ENCODE results near the gene AGRP.

AGRP gene

DNA sequence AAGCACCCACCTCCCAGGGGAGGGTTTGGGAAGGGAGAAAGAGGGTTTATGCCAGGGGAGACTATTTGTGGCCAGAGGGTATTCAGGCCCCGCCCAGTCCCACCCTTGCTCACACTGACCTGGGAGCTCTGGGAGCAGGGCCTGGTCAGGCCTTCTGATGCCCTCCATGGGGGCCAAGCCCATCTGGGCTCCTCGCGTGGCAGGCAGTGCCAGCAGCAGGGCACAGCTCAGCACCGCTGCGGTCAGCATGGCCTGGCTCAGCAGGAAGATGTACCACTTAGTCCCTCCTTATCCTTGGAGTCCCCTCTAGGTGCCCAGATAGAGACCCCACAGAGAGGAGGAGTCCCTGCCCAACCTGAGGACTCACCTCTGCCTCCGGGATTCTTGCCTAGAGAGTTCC lies at the start of gene AGRP:
Gene AGRP, minus strand, starts transcription at position 398 of the 400 bp plus-strand sequence. Its CDS starts 149 bp downstream, at position 249.
- H3K27me3 ChIP-seq (ENCODE audit: control insufficient read depth, insufficient read depth, low read length): peaks cover 20% of the 10 kb centered on the region
- no peak within 1 kb of the TSS for H3K4me3 ChIP-seq (ENCODE audit: low read depth, low read length)
- no peak within 1 kb of the TSS for H3K9ac ChIP-seq (ENCODE audit: low read depth, low read length)
- H3K27ac ChIP-seq (ENCODE audit: low read depth, low read length): no peak within 1 kb of the TSS
- no peaks in the 10 kb centered on the region for H3K9me3 ChIP-seq (ENCODE audit: control insufficient read depth, insufficient read depth, low read length)
- no peaks in the 10 kb centered on the region for H3K36me3 ChIP-seq (ENCODE audit: control insufficient read depth, insufficient read depth, low read length)
- H3K4me1 ChIP-seq (ENCODE audit: control insufficient read depth, insufficient read depth, low read length): peaks cover 9% of the 10 kb centered on the region

- Histone ChIP-seq H3K36me3 (ENCODE audit: control insufficient read depth, insufficient read depth, low read length) (no peaks in the 10 kb centered on the region), H3K4me1 (ENCODE audit: control insufficient read depth, insufficient read depth, low read length) (peaks cover 6% of the 10 kb centered on the region), H3K4me3 (ENCODE audit: low read depth, low read length) (no peak overlapping the region), H3K27ac (ENCODE audit: low read depth, low read length) (no peak overlapping the region), H3K9me3 (ENCODE audit: control insufficient read depth, insufficient read depth, low read length) (no peaks in the 10 kb centered on the region), H3K9ac (ENCODE audit: low read depth, low read length) (no peak overlapping the region), H3K27me3 (ENCODE audit: control insufficient read depth, insufficient read depth, low read length) (peaks cover 96% of the 10 kb centered on the region)
Measured at GRCh38 chr16:67531247-67531646, 47.9 kb upstream of the AGRP start.

DNA sequence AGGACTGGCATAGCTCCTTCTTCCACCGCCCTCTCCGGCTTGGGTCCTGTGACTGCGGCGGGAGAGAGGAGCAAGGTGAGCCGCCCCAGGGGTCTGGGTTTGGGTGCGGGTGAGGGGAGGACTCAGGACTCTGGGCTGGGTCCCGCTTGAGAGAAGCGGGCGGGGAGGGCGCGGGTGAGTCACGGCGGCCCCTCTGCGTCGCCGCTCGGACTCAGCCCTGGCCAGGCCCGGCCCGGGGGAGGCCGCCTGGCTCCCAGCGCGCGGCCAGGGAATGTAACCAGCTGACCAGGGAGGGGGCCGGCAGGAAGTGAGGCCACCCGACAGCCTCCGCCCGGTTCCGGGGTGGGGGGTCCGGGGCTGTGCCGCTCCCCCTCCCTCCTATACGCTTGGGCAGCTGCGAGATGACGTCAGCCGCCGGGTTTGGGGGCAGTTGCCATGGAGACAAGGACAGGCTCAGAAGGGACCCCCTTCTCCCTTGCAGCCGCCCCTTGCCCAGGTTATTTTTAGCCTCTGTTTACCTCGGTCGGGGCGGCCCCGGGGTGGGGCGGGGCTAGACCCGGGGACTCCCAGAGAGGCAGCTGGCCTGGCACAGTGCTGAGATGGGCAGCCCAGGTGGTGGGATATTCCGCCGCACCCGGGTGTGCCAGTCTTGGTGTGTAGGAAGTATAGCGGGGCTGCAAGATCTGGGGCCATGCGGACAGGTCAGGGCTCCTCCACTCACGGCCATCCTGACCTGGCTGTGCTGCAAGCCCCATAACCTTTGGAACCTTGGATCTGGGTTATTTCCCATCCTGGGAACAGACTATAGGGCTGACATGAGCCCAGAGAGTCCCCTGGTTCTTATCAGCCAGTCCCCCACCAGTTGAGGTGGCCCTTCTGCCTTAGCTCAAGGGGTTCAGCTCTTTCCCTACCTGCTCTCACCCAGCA lies 46.9 kb upstream of the AGRP start:
- Histone ChIP-seq H3K9ac (ENCODE audit: low read depth, low read length) (no peak overlapping the region), H3K27me3 (ENCODE audit: control insufficient read depth, insufficient read depth, low read length) (peaks cover 96% of the 10 kb centered on the region), H3K4me1 (ENCODE audit: control insufficient read depth, insufficient read depth, low read length) (peaks cover 6% of the 10 kb centered on the region)

GRCh38 chr16:67529582-67530012 lies 46.2 kb upstream of the AGRP start:
- Histone ChIP-seq H3K9me3 (ENCODE audit: control insufficient read depth, insufficient read depth, low read length) (no peaks in the 10 kb centered on the region), H3K4me3 (ENCODE audit: low read depth, low read length) (peak overlapping the region; percentile 54), H3K27ac (ENCODE audit: low read depth, low read length) (no peak overlapping the region), H3K4me1 (ENCODE audit: control insufficient read depth, insufficient read depth, low read length) (peaks cover 6% of the 10 kb centered on the region), H3K36me3 (ENCODE audit: control insufficient read depth, insufficient read depth, low read length) (no peaks in the 10 kb centered on the region), H3K9ac (ENCODE audit: low read depth, low read length) (peak overlapping the region; percentile 57), H3K27me3 (ENCODE audit: control insufficient read depth, insufficient read depth, low read length) (peaks cover 96% of the 10 kb centered on the region)

More for the DNA sequence above, 46.9 kb upstream of the AGRP start:
- Histone ChIP-seq H3K4me3 (ENCODE audit: low read depth, low read length) (peak overlapping the region; percentile 54), H3K36me3 (ENCODE audit: control insufficient read depth, insufficient read depth, low read length) (no peaks in the 10 kb centered on the region), H3K27ac (ENCODE audit: low read depth, low read length) (no peak overlapping the region), H3K9me3 (ENCODE audit: control insufficient read depth, insufficient read depth, low read length) (no peaks in the 10 kb centered on the region)

DNA sequence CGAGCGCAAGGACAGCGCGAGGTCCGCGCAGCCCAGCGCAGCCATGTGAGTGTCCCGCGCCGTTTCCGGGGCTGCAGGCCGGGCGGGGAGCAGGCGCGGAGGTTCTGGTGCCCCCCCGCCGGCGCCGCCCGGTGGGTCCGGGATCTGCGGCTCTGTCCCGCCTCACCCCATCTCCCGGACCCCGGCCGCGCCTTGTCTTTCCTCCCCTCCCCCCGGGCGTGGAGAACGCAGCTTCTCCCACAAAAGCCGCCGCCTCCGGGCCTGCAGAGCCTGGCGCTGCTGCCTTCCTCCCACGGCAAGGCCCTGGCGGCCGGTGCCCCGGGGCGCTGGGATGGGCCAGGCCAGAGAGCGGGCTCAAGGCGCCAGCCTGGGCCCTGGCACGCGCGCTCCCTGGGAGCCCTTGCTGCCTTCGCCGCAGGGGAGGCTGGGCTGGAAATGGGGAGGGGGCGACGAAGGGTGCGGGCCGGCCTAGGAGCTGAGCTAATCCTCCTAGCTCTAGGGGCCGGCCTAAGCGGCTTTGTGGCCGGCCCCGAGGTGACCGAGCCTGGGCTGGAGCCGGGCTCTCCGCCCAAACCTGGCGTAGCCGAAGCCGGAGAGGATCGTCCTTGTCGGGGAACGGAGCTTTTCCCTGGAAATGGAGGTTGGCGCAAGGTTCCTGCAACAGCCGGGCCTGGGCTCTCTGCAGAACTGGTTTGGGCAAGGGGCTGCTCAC lies 45.7 kb upstream of the AGRP start:
- Histone ChIP-seq H3K9me3 (ENCODE audit: control insufficient read depth, insufficient read depth, low read length) (no peaks in the 10 kb centered on the region), H3K27me3 (ENCODE audit: control insufficient read depth, insufficient read depth, low read length) (peaks cover 96% of the 10 kb centered on the region), H3K9ac (ENCODE audit: low read depth, low read length) (peak overlapping the region; percentile 57), H3K27ac (ENCODE audit: low read depth, low read length) (no peak overlapping the region), H3K4me1 (ENCODE audit: control insufficient read depth, insufficient read depth, low read length) (peaks cover 6% of the 10 kb centered on the region), H3K36me3 (ENCODE audit: control insufficient read depth, insufficient read depth, low read length) (no peaks in the 10 kb centered on the region), H3K4me3 (ENCODE audit: low read depth, low read length) (peak overlapping the region; percentile 54)

DNA sequence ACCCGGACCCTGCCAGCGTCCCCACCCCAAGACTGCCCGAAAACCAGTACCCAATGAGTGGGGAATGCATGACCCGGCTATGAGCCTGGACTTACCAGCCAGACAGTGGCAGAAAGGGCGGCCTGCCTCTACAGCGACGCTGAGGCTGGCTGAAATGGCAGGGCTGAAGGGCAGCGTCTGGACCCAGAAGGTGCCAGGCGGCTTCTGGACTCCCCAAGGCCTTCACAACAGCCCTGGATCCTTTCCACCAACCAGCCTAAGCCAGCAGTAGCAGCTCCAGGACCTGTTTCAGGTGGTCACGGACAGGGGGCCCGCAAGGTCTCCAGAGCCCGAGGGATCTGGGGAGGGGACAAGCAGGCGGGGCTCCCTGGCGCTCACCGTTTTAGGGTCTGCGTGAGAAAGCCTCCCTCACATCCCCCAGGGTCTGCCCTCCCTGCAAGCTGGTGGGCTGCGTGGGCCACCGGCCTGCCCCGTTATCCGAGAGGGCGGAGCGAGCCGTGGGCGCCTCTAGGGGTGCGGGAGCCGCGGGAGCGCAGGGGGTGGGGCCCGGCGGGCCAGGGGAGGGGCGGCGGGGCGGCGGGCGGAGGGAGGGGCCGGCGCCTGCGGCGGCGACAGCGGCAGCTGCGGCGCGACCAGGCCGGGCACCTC lies 45.0 kb upstream of the AGRP start, which contains the start of gene RIPOR1:
Gene RIPOR1, plus strand, starts transcription at position 608 of the 648 bp plus-strand sequence. CDS start 9,618 bp downstream, outside the sequence.
- no peak within 1 kb of the TSS for H3K27ac ChIP-seq (ENCODE audit: low read depth, low read length)
- peaks cover 6% of the 10 kb centered on the region for H3K4me1 ChIP-seq (ENCODE audit: control insufficient read depth, insufficient read depth, low read length)
- no peaks in the 10 kb centered on the region for H3K36me3 ChIP-seq (ENCODE audit: control insufficient read depth, insufficient read depth, low read length)
- H3K4me3 ChIP-seq (ENCODE audit: low read depth, low read length): peak within 1 kb of the TSS; percentile 54
- H3K9me3 ChIP-seq (ENCODE audit: control insufficient read depth, insufficient read depth, low read length): no peaks in the 10 kb centered on the region
- peaks cover 97% of the 10 kb centered on the region for H3K27me3 ChIP-seq (ENCODE audit: control insufficient read depth, insufficient read depth, low read length)
- peak within 1 kb of the TSS; percentile 57 for H3K9ac ChIP-seq (ENCODE audit: low read depth, low read length)

DNA sequence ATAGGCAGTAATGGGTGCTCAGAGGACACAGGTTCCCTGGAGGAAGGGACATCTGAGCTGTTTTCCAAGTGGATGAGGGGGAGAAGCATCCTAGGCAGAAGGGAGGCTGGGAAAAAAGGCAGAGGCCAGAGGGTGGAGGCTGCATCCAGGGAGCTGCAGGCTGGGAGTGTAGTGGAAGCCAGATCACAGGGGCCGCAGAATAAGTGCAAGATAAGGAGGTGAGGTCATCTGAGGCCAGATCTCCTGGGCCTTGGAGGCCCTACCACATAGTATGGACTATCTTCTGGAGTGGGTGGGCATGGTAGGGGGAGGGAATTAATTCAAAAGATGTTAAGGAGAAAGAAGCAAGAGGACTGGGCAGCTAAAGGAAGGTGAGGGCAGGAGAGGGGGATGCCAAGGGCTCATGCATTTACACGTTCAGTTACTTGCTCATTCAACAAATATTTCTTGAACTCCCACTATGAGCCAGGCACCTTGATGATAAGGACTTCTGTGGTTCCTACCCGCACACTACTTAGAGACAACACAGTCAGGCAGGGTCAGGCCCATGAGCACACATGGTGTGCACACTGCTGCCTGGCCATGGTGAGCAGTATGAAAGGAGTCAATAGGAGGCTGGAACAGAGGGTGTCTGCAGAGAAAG lies 42.9 kb upstream of the AGRP start:
- Histone ChIP-seq H3K9me3 (ENCODE audit: control insufficient read depth, insufficient read depth, low read length) (no peaks in the 10 kb centered on the region), H3K4me3 (ENCODE audit: low read depth, low read length) (no peak overlapping the region), H3K36me3 (ENCODE audit: control insufficient read depth, insufficient read depth, low read length) (no peaks in the 10 kb centered on the region), H3K27me3 (ENCODE audit: control insufficient read depth, insufficient read depth, low read length) (peaks cover 82% of the 10 kb centered on the region), H3K9ac (ENCODE audit: low read depth, low read length) (no peak overlapping the region), H3K27ac (ENCODE audit: low read depth, low read length) (no peak overlapping the region), H3K4me1 (ENCODE audit: control insufficient read depth, insufficient read depth, low read length) (peaks cover 6% of the 10 kb centered on the region)

DNA sequence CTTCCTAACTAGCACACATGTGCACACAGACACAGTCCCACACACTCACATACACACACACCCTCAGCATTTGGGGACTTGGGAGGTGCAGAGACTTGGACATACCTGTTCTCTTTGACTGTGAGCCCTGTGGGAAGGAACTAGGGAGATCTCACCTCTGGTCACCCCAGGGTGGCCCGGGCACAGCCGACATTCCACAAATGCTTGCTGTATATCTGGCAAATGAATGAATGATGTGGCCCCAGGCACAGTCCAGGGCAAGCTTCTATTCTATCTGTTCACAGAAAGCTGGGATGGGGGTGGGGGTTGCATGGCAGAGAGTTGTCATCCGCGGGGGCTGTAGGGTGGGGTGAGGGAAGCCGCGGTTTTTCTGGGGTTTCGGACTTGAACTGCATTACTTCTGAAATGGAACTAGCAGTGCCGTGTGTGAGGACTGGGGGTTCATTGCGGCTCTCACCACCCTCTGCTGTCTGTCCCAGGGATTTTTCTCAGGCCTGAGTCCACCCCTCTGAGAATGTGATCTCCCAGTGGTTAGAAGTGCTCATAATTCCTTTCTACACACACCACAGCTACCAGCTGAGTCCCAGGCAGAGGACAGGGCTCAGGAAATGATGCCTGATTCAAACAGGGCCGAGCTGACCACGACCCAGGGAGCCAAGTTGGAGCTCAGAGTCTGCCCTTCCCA lies 42.0 kb upstream of the AGRP start:
- no peak overlapping the region for H3K27ac ChIP-seq (ENCODE audit: low read depth, low read length)
- peaks cover 73% of the 10 kb centered on the region for H3K27me3 ChIP-seq (ENCODE audit: control insufficient read depth, insufficient read depth, low read length)
- peaks cover 6% of the 10 kb centered on the region for H3K4me1 ChIP-seq (ENCODE audit: control insufficient read depth, insufficient read depth, low read length)

GRCh38 chr16:67521095-67521804 lies 37.9 kb upstream of the AGRP start:
- peak overlapping the region; percentile 13; the same call in 1 of the 2 replicates for H3K9ac ChIP-seq (ENCODE audit: low read depth, low read length)
- H3K9me3 ChIP-seq (ENCODE audit: control insufficient read depth, insufficient read depth, low read length): no peaks in the 10 kb centered on the region
- no peaks in the 10 kb centered on the region for H3K4me1 ChIP-seq (ENCODE audit: control insufficient read depth, insufficient read depth, low read length)
- H3K4me3 ChIP-seq (ENCODE audit: low read depth, low read length): peak overlapping the region; percentile 65
- H3K27ac ChIP-seq (ENCODE audit: low read depth, low read length): peak overlapping the region; percentile 89
- peaks cover 44% of the 10 kb centered on the region for H3K27me3 ChIP-seq (ENCODE audit: control insufficient read depth, insufficient read depth, low read length)
- no peaks in the 10 kb centered on the region for H3K36me3 ChIP-seq (ENCODE audit: control insufficient read depth, insufficient read depth, low read length)

More for the DNA sequence above, 42.0 kb upstream of the AGRP start:
- no peaks in the 10 kb centered on the region for H3K9me3 ChIP-seq (ENCODE audit: control insufficient read depth, insufficient read depth, low read length)
- no peak overlapping the region for H3K9ac ChIP-seq (ENCODE audit: low read depth, low read length)
- no peaks in the 10 kb centered on the region for H3K36me3 ChIP-seq (ENCODE audit: control insufficient read depth, insufficient read depth, low read length)
- no peak overlapping the region for H3K4me3 ChIP-seq (ENCODE audit: low read depth, low read length)

All from HUES48 (cell line).